GM10266 (cell line): ENCODE results near the gene TSPAN5.

Experiments
- DNase-seq: peaks from one replicate; pipeline ENCODE4 v3.0.0; 2012; ENCODE audit errors: extremely low spot score
- TF ChIP-seq, protein P1 (sequence below): IDR thresholded peaks from 2 replicates; pipeline ENCODE4 v1.5.1; 2012; ENCODE audit warnings: mild to moderate bottlenecking, low read depth; ENCODE audit not compliant: control insufficient read depth, insufficient read depth; ENCODE audit errors: missing control alignments

Gene TSPAN5

DNA sequence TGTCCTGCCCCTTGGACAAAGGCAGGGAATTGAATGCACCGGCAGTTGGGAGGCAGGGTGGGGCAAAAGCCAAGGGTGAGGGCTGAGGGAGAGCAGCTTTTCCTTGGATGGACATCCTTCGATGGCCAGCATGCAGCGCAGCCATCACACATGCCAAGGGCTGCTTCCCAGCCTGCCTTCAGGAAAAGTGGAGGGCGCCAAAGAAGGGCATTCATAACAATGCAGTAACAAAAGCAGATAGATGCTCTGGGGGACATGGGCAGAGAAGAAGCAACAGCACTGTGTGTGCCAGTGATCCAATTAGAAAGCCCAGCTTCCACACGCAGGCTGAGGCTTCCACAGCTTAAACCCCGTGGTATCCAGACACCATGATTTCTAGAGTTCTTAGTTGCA, 71.5 kb downstream of the TSPAN5 start:
- DNase-seq, result no peak
- TF ChIP-seq, protein P1, sequence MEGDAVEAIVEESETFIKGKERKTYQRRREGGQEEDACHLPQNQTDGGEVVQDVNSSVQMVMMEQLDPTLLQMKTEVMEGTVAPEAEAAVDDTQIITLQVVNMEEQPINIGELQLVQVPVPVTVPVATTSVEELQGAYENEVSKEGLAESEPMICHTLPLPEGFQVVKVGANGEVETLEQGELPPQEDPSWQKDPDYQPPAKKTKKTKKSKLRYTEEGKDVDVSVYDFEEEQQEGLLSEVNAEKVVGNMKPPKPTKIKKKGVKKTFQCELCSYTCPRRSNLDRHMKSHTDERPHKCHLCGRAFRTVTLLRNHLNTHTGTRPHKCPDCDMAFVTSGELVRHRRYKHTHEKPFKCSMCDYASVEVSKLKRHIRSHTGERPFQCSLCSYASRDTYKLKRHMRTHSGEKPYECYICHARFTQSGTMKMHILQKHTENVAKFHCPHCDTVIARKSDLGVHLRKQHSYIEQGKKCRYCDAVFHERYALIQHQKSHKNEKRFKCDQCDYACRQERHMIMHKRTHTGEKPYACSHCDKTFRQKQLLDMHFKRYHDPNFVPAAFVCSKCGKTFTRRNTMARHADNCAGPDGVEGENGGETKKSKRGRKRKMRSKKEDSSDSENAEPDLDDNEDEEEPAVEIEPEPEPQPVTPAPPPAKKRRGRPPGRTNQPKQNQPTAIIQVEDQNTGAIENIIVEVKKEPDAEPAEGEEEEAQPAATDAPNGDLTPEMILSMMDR, result no peak

DNA sequence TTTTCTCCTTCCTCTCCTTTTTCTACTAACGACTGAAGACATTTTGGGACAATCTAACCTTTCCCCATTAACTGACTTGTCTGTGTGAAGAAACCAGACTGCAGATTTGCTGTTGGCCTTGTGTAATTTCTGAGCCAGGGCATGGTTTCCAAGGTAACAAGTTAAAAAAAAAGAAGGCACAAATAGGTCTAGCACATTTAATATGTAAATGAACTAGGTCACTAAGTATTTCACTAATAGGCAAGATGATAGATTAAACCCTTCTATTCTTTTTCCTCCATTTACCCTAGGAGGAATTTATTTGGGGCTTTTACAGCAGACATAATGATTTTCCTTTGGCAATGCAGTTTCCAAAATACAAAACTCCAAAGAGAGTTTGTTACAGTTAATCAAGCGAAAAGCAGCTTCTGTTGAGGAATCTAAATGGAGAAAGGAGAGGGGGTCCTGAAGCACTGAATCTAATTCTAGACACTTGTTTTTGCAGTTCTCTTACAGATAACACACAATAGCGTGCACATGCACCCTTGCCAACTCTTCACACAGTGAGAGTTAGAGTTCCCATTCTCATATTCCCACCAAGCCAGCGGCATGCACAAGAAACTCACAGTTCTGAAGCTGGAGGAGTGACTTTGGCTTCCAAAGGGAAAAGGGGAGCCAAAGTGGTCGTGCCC, 72.0 kb downstream of the TSPAN5 start:
- DNase-seq, result no peak
- TF ChIP-seq, protein P1, result no peak

DNA sequence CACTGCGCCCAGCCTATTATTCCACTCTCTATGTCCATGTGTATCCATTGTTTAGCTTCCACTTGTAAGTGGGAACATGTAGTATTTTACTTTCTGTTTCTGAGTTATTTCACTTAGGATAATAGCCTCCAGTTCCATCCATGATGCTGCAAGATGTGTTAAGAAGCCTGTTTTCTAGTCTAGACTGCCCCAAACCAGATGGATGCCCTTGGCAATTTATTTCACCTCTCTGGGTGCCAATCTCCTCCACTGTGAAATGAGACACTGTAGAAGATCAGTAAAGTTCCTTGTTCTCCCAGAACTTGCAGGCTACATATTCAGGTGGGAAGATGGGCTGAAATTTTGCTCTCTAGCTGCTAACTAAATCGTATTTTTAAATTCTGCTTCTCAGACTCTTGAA, 72.8 kb downstream of the TSPAN5 start:
- TF ChIP-seq, protein P1, result no peak
- DNase-seq, result no peak

DNA sequence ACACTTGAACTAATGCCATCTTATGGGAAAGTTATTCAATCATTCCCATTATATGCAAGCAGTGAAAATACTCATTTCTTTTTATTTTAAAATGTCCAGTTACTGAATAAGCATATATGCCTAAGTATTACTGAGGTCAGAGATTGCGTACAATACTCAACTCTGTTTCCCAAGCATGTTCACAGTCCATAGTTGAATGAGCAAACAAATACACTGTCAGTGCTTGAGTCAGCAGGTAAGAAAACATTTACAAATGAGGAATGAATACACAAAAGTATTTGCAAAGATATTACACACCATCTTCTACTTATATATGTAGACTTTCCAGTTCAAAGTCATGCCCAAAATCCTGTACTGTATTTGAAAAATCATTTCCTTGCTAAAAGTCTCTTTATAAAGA, 74.1 kb downstream of the TSPAN5 start:
- DNase-seq, result no peak
- TF ChIP-seq, protein P1, result no peak

DNA sequence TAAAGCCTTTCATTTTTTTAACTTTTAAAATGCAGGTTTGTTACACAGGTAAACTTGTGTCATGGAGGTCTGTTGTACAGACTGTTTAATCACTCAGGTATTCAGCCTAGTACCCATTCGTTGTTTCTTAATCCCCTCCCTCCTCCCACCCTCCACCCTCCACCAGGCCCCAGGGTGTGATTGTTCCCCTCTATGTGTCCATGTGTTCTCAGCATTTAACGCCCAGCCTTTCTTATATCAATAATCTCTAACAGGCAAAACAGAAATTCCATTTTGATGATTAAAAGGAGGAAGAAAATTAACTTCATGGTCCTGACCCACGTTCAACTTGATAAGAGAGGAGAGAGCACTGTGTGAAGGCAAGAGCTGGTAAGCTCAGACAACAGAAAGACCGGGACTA, 75.1 kb downstream of the TSPAN5 start:
- DNase-seq, result no peak
- TF ChIP-seq, protein P1, result no peak

DNA sequence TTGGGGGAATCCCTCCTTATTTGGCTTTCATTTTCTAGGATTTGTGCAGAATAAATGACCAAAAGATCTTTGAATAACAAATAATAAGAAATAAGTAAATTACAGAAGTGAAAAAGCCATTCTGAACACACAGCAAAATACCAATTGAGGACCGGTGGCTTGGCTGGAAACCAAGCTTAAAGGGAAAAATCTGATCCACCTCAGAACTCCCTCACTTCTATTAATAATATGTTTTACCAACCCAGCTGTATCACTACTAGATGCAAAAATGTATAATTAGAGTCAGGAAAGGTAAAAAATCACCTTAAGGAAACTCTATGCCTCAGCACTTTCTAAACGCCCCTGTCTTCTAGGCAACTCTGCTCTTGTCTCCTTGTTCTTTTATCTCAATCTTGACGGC, 77.3 kb downstream of the TSPAN5 start:
- no peak for DNase-seq
- TF ChIP-seq, protein P1, result no peak

DNA sequence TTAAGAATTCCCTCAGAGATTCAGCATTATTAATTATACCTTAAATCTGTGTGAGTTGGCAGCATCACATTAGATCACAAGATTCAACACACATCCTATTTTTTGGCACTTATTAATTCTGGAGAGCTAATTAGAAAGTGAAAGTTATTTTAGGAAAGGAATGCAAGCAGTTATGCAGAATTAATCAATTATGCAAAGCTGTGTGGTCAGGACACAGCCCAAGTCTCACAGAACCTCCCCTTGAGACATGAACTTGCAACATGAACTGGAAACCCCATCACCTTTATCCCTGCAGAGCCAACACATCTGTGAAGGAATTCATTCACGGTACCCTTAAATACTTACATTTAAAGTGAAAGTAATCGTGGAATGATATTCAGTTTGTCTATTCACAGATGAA, 80.5 kb downstream of the TSPAN5 start:
- TF ChIP-seq, protein P1, result no peak
- no peak for DNase-seq
